GF-D8 (cell line): ENCODE data around the gene COX7B2.

ENCODE experiments used
- DNase-seq: peaks from one replicate; lab custom pipeline; 2025; lab: John Stamatoyannopoulos, UW

The COX7B2 gene

GRCh38 chr4:46717950-46718349 lies 191.1 kb downstream of the COX7B2 start:
- DNase-seq = no peak

DNA sequence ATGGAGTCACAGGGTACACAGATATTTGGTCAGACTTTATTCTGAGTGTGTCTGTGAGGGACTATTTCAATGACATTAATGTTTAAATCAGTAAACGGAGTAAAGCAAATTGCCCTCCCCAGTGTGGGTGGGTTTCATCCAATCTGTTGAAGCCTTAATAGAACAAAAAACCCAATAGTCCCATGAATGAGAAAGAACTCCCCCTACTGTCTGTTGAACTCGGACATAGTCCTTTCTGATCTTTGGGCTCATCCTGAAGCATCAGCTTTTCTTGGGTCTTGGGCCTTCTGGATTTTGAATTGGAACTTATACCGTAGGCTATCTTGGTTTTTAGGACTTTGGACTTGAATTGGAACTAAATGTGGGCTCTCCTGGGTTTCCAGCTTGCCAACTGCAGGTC lies 193.6 kb downstream of the COX7B2 start:
- DNase-seq = no peak

DNA sequence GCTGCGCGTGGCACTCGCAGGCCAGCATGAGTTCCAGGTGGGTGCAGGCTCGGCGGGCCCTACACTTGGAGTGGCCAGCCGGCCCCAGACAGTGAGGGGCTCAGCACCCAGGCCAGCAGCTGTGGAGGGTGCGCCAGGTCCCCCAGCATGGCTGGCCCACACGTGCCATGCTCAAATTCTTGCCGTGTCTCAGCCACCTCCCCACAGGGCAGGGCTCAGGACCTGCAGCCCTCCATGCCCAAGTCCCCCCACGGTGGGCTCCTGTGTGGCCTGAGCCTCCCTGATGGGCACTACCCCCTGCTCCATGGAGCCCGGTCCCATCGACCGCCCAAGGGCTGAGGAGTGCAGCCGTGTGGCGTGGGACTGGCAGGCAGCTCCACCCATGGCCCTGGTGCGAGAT lies 210.2 kb downstream of the COX7B2 start:
- no peak for DNase-seq
